SK-N-SH treated with all-trans-retinoic acid at 6 μM for 48 hours (cell line): ENCODE measurements around the gene ANK2.

ENCODE experiments used
- ATAC-seq: fragments of 200-7000 bp; cut with Tn5 transposase; 3 replicates; pipeline ENCODE4 v1.9.1; 2020; ENCODE audit warnings: mild to moderate bottlenecking, moderate library complexity
- ARNTL ChIP-seq: fragments of 450-650 bp; formaldehyde crosslinking; IDR thresholded peaks from 2 replicates; pipeline ENCODE4 v1.5.0; 2020; ENCODE audit warnings: low read depth, mild to moderate bottlenecking, moderate library complexity, borderline replicate concordance
- CREB5 ChIP-seq: fragments of 250-450 bp; sonication (Bioruptor Pico); IDR thresholded peaks from 2 replicates; pipeline ENCODE4 v1.5.1; 2020; ENCODE audit warnings: low read depth, mild to moderate bottlenecking, moderate library complexity
- CSDC2 ChIP-seq: fragments of 250-450 bp; sonication (Bioruptor Pico); IDR thresholded peaks from 2 replicates; pipeline ENCODE4 v1.5.0; 2020; ENCODE audit warnings: mild to moderate bottlenecking, moderate library complexity
- CSRNP3 ChIP-seq: fragments of 250-450 bp; sonication (Bioruptor Pico); IDR thresholded peaks from 2 replicates; pipeline ENCODE4 v1.5.1; 2021; ENCODE audit warnings: mild to moderate bottlenecking, moderate library complexity
- ESRRG ChIP-seq: fragments of 250-450 bp; sonication (Bioruptor Pico); IDR thresholded peaks from 2 replicates; pipeline ENCODE4 v1.6.1; 2021; ENCODE audit warnings: mild to moderate bottlenecking
- GLIS3 ChIP-seq: fragments of 250-450 bp; sonication (Bioruptor Pico); IDR thresholded peaks from 2 replicates; pipeline ENCODE4 v1.5.0; 2020; ENCODE audit warnings: mild to moderate bottlenecking, moderate library complexity
- ISL1 ChIP-seq: fragments of 250-450 bp; sonication (Bioruptor Pico); IDR thresholded peaks from 2 replicates; pipeline ENCODE4 v2.1.2; 2022; ENCODE audit warnings: mild to moderate bottlenecking, moderate library complexity
- OSR1 ChIP-seq: fragments of 250-450 bp; sonication (Bioruptor Pico); IDR thresholded peaks from 2 replicates; pipeline ENCODE4 v1.8.0; 2022; ENCODE audit warnings: moderate library complexity, mild to moderate bottlenecking, inconsistent platforms
- PATZ1 ChIP-seq: fragments of 250-450 bp; sonication (Bioruptor Pico); IDR thresholded peaks from 2 replicates; pipeline ENCODE4 v1.8.0; 2020; ENCODE audit warnings: mild to moderate bottlenecking, moderate library complexity, borderline replicate concordance
- POU6F1 ChIP-seq: fragments of 250-450 bp; sonication (Bioruptor Pico); IDR thresholded peaks from 2 replicates; pipeline ENCODE4 v1.8.0; 2021; ENCODE audit warnings: low read depth, mild to moderate bottlenecking, moderate library complexity, borderline replicate concordance
- PPARA ChIP-seq: fragments of 250-450 bp; sonication (Bioruptor Pico); IDR thresholded peaks from 2 replicates; pipeline ENCODE4 v1.5.0; 2020; ENCODE audit warnings: mild to moderate bottlenecking, borderline replicate concordance
- SNAI2 ChIP-seq: fragments of 250-450 bp; sonication (Bioruptor Pico); IDR thresholded peaks from 2 replicates; pipeline ENCODE4 v1.5.0; 2020; ENCODE audit warnings: mild to moderate bottlenecking, moderate library complexity
- TCF4 ChIP-seq: fragments of 250-450 bp; sonication (Bioruptor Pico); IDR thresholded peaks from 2 replicates; pipeline ENCODE4 v1.8.0; 2021; ENCODE audit warnings: mild to moderate bottlenecking, moderate library complexity, borderline replicate concordance
- TOX ChIP-seq: fragments of 250-450 bp; sonication (Bioruptor Pico); IDR thresholded peaks from 2 replicates; pipeline ENCODE4 v1.8.0; 2021; ENCODE audit warnings: mild to moderate bottlenecking, moderate library complexity, borderline replicate concordance
- TSHZ2 ChIP-seq: fragments of 250-450 bp; sonication (Bioruptor Pico); IDR thresholded peaks from 2 replicates; pipeline ENCODE4 v1.5.0; 2020; ENCODE audit warnings: mild to moderate bottlenecking, moderate library complexity
- ZC3H10 ChIP-seq: fragments of 250-450 bp; sonication (Bioruptor Pico); IDR thresholded peaks from 2 replicates; pipeline ENCODE4 v1.5.1; 2021; ENCODE audit warnings: mild to moderate bottlenecking, moderate library complexity
- ZFP3 ChIP-seq: fragments of 250-450 bp; sonication (Bioruptor Pico); IDR thresholded peaks from 2 replicates; pipeline ENCODE4 v1.5.0; 2020; ENCODE audit warnings: mild to moderate bottlenecking, moderate library complexity
- ZFP30 ChIP-seq: fragments of 450-650 bp; formaldehyde crosslinking; IDR thresholded peaks from 2 replicates; pipeline ENCODE4 v1.5.0; 2022; ENCODE audit warnings: mild to moderate bottlenecking, moderate library complexity
- ZNF565 ChIP-seq: fragments of 450-650 bp; formaldehyde crosslinking; conservative IDR thresholded peaks from 2 replicates; pipeline ENCODE4 v1.5.0; 2020; ENCODE audit warnings: low read depth, mild to moderate bottlenecking, moderate library complexity
- ZNF70 ChIP-seq: fragments of 450-650 bp; formaldehyde crosslinking; IDR thresholded peaks from 2 replicates; pipeline ENCODE4 v1.5.0; 2020; ENCODE audit warnings: mild to moderate bottlenecking, moderate library complexity
- ZNF8 ChIP-seq: fragments of 450-650 bp; formaldehyde crosslinking; IDR thresholded peaks from 2 replicates; pipeline ENCODE4 v1.5.0; 2020; ENCODE audit warnings: mild to moderate bottlenecking, moderate library complexity

ANK2 gene

GRCh38 chr4:113290666-113291065 lies 241.2 kb downstream of the ANK2 start:
- ATAC-seq, result no peak
- no peak for TF ChIP-seq SNAI2
- no peak for TF ChIP-seq ZC3H10 (CRISPR knock-in tag)
- no peak for TF ChIP-seq PATZ1 (CRISPR knock-in tag)
- no peak for TF ChIP-seq ARNTL (CRISPR knock-in tag)
- no peak for TF ChIP-seq TCF4 (CRISPR knock-in tag)
- TF ChIP-seq OSR1 (CRISPR knock-in tag), result no peak
- no peak for TF ChIP-seq ESRRG (CRISPR knock-in tag)
- no peak for TF ChIP-seq PPARA
- no peak for TF ChIP-seq TOX (CRISPR knock-in tag)
- TF ChIP-seq GLIS3 (CRISPR knock-in tag), result no peak
- no peak for TF ChIP-seq ZFP3
- TF ChIP-seq ZNF70 (CRISPR knock-in tag), result no peak
- no peak for TF ChIP-seq ZNF565

- TF ChIP-seq POU6F1 (CRISPR knock-in tag) (no peak), ISL1 (CRISPR knock-in tag) (no peak)
- no peak for ATAC-seq
These were observed 243.1 kb downstream of the ANK2 start for GRCh38 chr4:113292371-113293042.

- no peak for TF ChIP-seq TCF4 (CRISPR knock-in tag)
- no peak for TF ChIP-seq ZNF70 (CRISPR knock-in tag)
- no peak for TF ChIP-seq ESRRG (CRISPR knock-in tag)
- TF ChIP-seq CSDC2, result no peak
- TF ChIP-seq PATZ1 (CRISPR knock-in tag), result no peak
- TF ChIP-seq OSR1 (CRISPR knock-in tag), result no peak
- no peak for TF ChIP-seq CREB5 (CRISPR knock-in tag)
- TF ChIP-seq SNAI2, result no peak
- TF ChIP-seq TSHZ2 (CRISPR knock-in tag), result no peak
- TF ChIP-seq ISL1 (CRISPR knock-in tag), result no peak
- TF ChIP-seq POU6F1 (CRISPR knock-in tag), result no peak
- no peak for TF ChIP-seq GLIS3 (CRISPR knock-in tag)
- TF ChIP-seq ZFP3, result no peak
- TF ChIP-seq PPARA, result no peak
- no peak for TF ChIP-seq ZNF8 (CRISPR knock-in tag)
- TF ChIP-seq CSRNP3 (CRISPR knock-in tag), result no peak
- TF ChIP-seq ZC3H10 (CRISPR knock-in tag), result no peak
- TF ChIP-seq ZNF565, result no peak
- TF ChIP-seq TOX (CRISPR knock-in tag), result no peak
- no peak for TF ChIP-seq ZFP30 (CRISPR knock-in tag)
- no peak for ATAC-seq
These were observed 243.6 kb downstream of the ANK2 start for GRCh38 chr4:113293043-113293560.
